GM19463 (cell line): ENCODE measurements around the gene CDC25C.

Experiments used
- ATAC-seq: cut with Tn5 transposase; IDR thresholded peaks from one replicate; pipeline ENCODE4 v1.9.1; 2021; ENCODE audit warnings: mild to moderate bottlenecking, moderate library complexity; ENCODE audit not compliant: unreplicated experiment

CDC25C gene

GRCh38 chr5:138331449-138332368, at the start of gene CDC25C:
Gene CDC25C, minus strand, starts transcription at chr5:138331804. Its CDS starts 624 bp downstream, at chr5:138331180.
- ATAC-seq, result peak; percentile 99

- ATAC-seq, result no peak
These were observed 41.0 kb upstream of the CDC25C start for GRCh38 chr5:138372653-138373052.

- ATAC-seq, result peak; percentile 54
These were observed 40.6 kb upstream of the CDC25C start for GRCh38 chr5:138372225-138372624.

GRCh38 chr5:138371454-138371853, 39.9 kb upstream of the CDC25C start:
- no peak for ATAC-seq

GRCh38 chr5:138370537-138370936, 38.9 kb upstream of the CDC25C start:
- no peak for ATAC-seq

- ATAC-seq, result no peak
These were observed 38.1 kb upstream of the CDC25C start for GRCh38 chr5:138369706-138370105.

- no peak for ATAC-seq
These were observed 37.7 kb upstream of the CDC25C start for GRCh38 chr5:138369261-138369660.

GRCh38 chr5:138366632-138367382, 35.2 kb upstream of the CDC25C start:
- ATAC-seq, result no peak

- no peak for ATAC-seq
These were observed 33.0 kb upstream of the CDC25C start for GRCh38 chr5:138364576-138364975.

- no peak for ATAC-seq
These were observed 29.4 kb upstream of the CDC25C start for GRCh38 chr5:138360941-138361452.

GRCh38 chr5:138359621-138360020, 28.0 kb upstream of the CDC25C start:
- no peak for ATAC-seq

- peak; percentile 38 for ATAC-seq
These were observed 23.3 kb upstream of the CDC25C start for GRCh38 chr5:138354926-138355378.

GRCh38 chr5:138354387-138354786, 22.8 kb upstream of the CDC25C start:
- no peak for ATAC-seq

GRCh38 chr5:138353560-138354080, 22.0 kb upstream of the CDC25C start:
- no peak for ATAC-seq

GRCh38 chr5:138352722-138353559, 21.3 kb upstream of the CDC25C start:
- peak; percentile 39 for ATAC-seq

GRCh38 chr5:138352071-138352721, 20.6 kb upstream of the CDC25C start, which contains the start of gene KDM3B:
Gene KDM3B, plus strand, starts transcription at chr5:138352685. Its CDS starts 111 bp downstream, at chr5:138352796.
- ATAC-seq, result peak; percentile 59

- ATAC-seq, result no peak
These were observed 19.9 kb upstream of the CDC25C start for GRCh38 chr5:138351517-138351916.

- no peak for ATAC-seq
These were observed 19.5 kb upstream of the CDC25C start for GRCh38 chr5:138351056-138351455.

GRCh38 chr5:138350563-138350890, 18.9 kb upstream of the CDC25C start:
- ATAC-seq, result no peak
